Caco-2 (cell line): Measurements from ENCODE around the gene FCHSD2. TPM values are rescaled to one million over a fixed set of nuclear protein-coding genes. Genes with fewer than 3 reads are reported as not detected.

Experiments used
- BruUV-seq: library from RNA; stranded (reverse); fragments of 400-500 nt; replicated peaks from 2 replicates; lab custom pipeline; 2021; lab: Mats Ljungman, UMichigan
- CTCF ChIA-PET: fragments of 300-600 bp; sonication (Branson Sonifier 250); formaldehyde crosslinking; loops from one replicate; lab custom pipeline; 2022; ENCODE audit warnings: antibody characterized with exemption; lab: Charles Lee
- POLR2A ChIA-PET: fragments of 300-600 bp; sonication (Branson Sonifier 250); formaldehyde crosslinking; loops from one replicate; lab custom pipeline; 2022; ENCODE audit warnings: antibody characterized with exemption; lab: Charles Lee
- DNase-seq, 2 experiments: peaks; one replicate each; pipeline versions ENCODE4 v3.0.0 to v3.0.0-alpha.2; 2020 to 2022
- H3K27me3 ChIP-seq: replicated peaks from 2 replicates; pipeline ENCODE4 v1.6.0; 2011; ENCODE audit warnings: low read length; ENCODE audit not compliant: control insufficient read depth, insufficient read depth
- H3K36me3 ChIP-seq: 2 replicates; pipeline ENCODE4 v1.5.1; 2011; ENCODE audit warnings: low read length; ENCODE audit not compliant: control insufficient read depth, insufficient read depth
- H3K4me1 ChIP-seq: fragments of 250-450 bp; sonication (Bioruptor Pico); 2 replicates; pipeline ENCODE4 v1.5.1; 2020; ENCODE audit warnings: mild to moderate bottlenecking
- H3K4me3 ChIP-seq: 2 replicates; pipeline ENCODE4 v1.5.1; 2011; ENCODE audit warnings: low read depth, mild to moderate bottlenecking, control low read depth, low read length
- H3K9me3 ChIP-seq: fragments of 250-450 bp; sonication (Bioruptor Pico); 2 replicates; pipeline ENCODE4 v1.5.1; 2020; ENCODE audit warnings: mild to moderate bottlenecking, moderate library complexity
- H3K27ac Mint-ChIP-seq: one replicate; pipeline ENCODE4 v1.8.0; 2022; ENCODE audit warnings: mixed read lengths; ENCODE audit not compliant: unreplicated experiment
- H3K27me3 Mint-ChIP-seq: one replicate; pipeline ENCODE4 v1.8.0; 2022; ENCODE audit warnings: mixed read lengths; ENCODE audit not compliant: insufficient read depth, unreplicated experiment
- H3K36me3 Mint-ChIP-seq: one replicate; pipeline ENCODE4 v1.8.0; 2022; ENCODE audit warnings: mild to moderate bottlenecking, mixed read lengths; ENCODE audit not compliant: insufficient read depth, unreplicated experiment
- H3K4me1 Mint-ChIP-seq: one replicate; pipeline ENCODE4 v1.8.0; 2022; ENCODE audit warnings: low read depth, mixed read lengths; ENCODE audit not compliant: unreplicated experiment
- H3K4me3 Mint-ChIP-seq: one replicate; pipeline ENCODE4 v1.8.0; 2022; ENCODE audit warnings: mild to moderate bottlenecking, moderate library complexity, mixed read lengths; ENCODE audit not compliant: unreplicated experiment
- H3K9me3 Mint-ChIP-seq: one replicate; pipeline ENCODE4 v1.8.0; 2022; ENCODE audit warnings: mixed read lengths; ENCODE audit not compliant: unreplicated experiment
- CTCF ChIP-seq, 2 experiments: fragments of 200-600 bp in 1 of 2; IDR thresholded peaks; 1 replicate in 1 of 2; 2 replicates in 1 of 2; pipeline versions ENCODE4 v1.5.1 to v1.8.0; 2011 to 2022; ENCODE audit warnings: antibody characterized with exemption in 1 of 2, control low read depth in 1 of 2, inconsistent platforms in 1 of 2, low read depth in 1 of 2, low read length in 1 of 2, mild to moderate bottlenecking in 1 of 2, moderate library complexity in 1 of 2; ENCODE audit not compliant: insufficient read depth in 1 of 2, severe bottlenecking in 1 of 2, unreplicated experiment in 1 of 2
- intact Hi-C: fragments of 100-400 bp; cut with micrococcal nuclease; formaldehyde crosslinking; loops from one replicate; pipeline ENCODE4 v1.10.0; 2022; ENCODE audit not compliant: unreplicated experiment
- total RNA-seq: library from RNA; stranded (reverse); gene quantifications from 2 replicates; pipeline ENCODE4 v1.2.3, GENCODE V29; 2022

FCHSD2 gene
- total RNA-seq, 1 experiment from 2014 or later, result 32.7 TPM

GRCh38 chr11:73114110-73114834 lies 27.8 kb downstream of the FCHSD2 start:
- no peak for DNase-seq
- Histone ChIP-seq H3K4me1 (no peaks in the 10 kb centered on the region), H3K4me3 (no peak overlapping the region), H3K36me3 (peaks cover 1% of the 10 kb centered on the region; the same call in 1 of the 2 replicates), H3K27me3 (no peaks in the 10 kb centered on the region), H3K9me3 (peaks cover 3% of the 10 kb centered on the region)
- H3K27me3 Mint-ChIP-seq, result no peaks in the 10 kb centered on the region
- peak overlapping the region; percentile 2 for H3K27ac Mint-ChIP-seq
- no peaks in the 10 kb centered on the region for H3K36me3 Mint-ChIP-seq
- ChIA-PET CTCF (no interaction called here), POLR2A (no interaction called here)
- H3K4me1 Mint-ChIP-seq, result no peaks in the 10 kb centered on the region
- H3K9me3 Mint-ChIP-seq, result peaks cover 26% of the 10 kb centered on the region
- no peak overlapping the region for H3K4me3 Mint-ChIP-seq
- no peak for TF ChIP-seq CTCF (IDR thresholded peaks at IDR 0.05; ENCODE audit: insufficient read depth in 1 of 2, low read depth in 1 of 2, low read length in 1 of 2, severe bottlenecking in 1 of 2, unreplicated experiment in 1 of 2)
- BruUV-seq, result no TSS peak
- intact Hi-C loops, result no loop called here

GRCh38 chr11:73113426-73113825 lies 28.7 kb downstream of the FCHSD2 start:
- no peaks in the 10 kb centered on the region for H3K36me3 Mint-ChIP-seq

GRCh38 chr11:73107597-73107996 lies 34.5 kb downstream of the FCHSD2 start:
- no peak for DNase-seq
- H3K27ac Mint-ChIP-seq, result no peak overlapping the region
- TF ChIP-seq CTCF (IDR thresholded peaks at IDR 0.05; ENCODE audit: insufficient read depth in 1 of 2, low read depth in 1 of 2, low read length in 1 of 2, severe bottlenecking in 1 of 2, unreplicated experiment in 1 of 2), result no peak
- no peak overlapping the region for H3K4me3 Mint-ChIP-seq
- CTCF ChIA-PET, result no interaction called here
- Histone ChIP-seq H3K4me1 (no peaks in the 10 kb centered on the region), H3K4me3 (no peak overlapping the region), H3K36me3 (no peaks in the 10 kb centered on the region), H3K27me3 (no peaks in the 10 kb centered on the region), H3K9me3 (peaks cover 6% of the 10 kb centered on the region)
- H3K4me1 Mint-ChIP-seq, result no peaks in the 10 kb centered on the region
- intact Hi-C loops, result no loop called here
- no peaks in the 10 kb centered on the region for H3K36me3 Mint-ChIP-seq
- POLR2A ChIA-PET, result no interaction called here
- peaks cover 29% of the 10 kb centered on the region for H3K9me3 Mint-ChIP-seq
- BruUV-seq, result no TSS peak
- H3K27me3 Mint-ChIP-seq, result no peaks in the 10 kb centered on the region

More at GRCh38 chr11:73113426-73113825, 28.7 kb downstream of the FCHSD2 start:
- Mint-ChIP-seq H3K27ac (no peak overlapping the region), H3K9me3 (peaks cover 29% of the 10 kb centered on the region), H3K4me1 (no peaks in the 10 kb centered on the region), H3K4me3 (no peak overlapping the region), H3K27me3 (no peaks in the 10 kb centered on the region)
- H3K36me3 ChIP-seq, result peaks cover 1% of the 10 kb centered on the region; the same call in 1 of the 2 replicates
- ChIA-PET CTCF (interaction anchor here (0.6 kb wide), 2 partner anchors 15 to 754 kb away, joined by 3 to 4 read pairs; no protein-coding TSS in a partner anchor), POLR2A (no interaction called here)
- H3K4me3 ChIP-seq, result no peak overlapping the region
- BruUV-seq, result no TSS peak
- no peaks in the 10 kb centered on the region for H3K4me1 ChIP-seq
- H3K9me3 ChIP-seq, result peaks cover 8% of the 10 kb centered on the region
- intact Hi-C loops, result no loop called here
- no peak for TF ChIP-seq CTCF (IDR thresholded peaks at IDR 0.05; ENCODE audit: insufficient read depth in 1 of 2, low read depth in 1 of 2, low read length in 1 of 2, severe bottlenecking in 1 of 2, unreplicated experiment in 1 of 2)
- no peaks in the 10 kb centered on the region for H3K27me3 ChIP-seq
- no peak for DNase-seq
